Spleen (tissue), 11 donors: Measurements from ENCODE around the gene STXBP4. TPM values are rescaled to one million over a fixed set of nuclear protein-coding genes. Genes with fewer than 3 reads are reported as not detected.

Experiments
- DNase-seq: peaks from one replicate; pipeline ENCODE4 v3.0.0-alpha.2; 2020
- H3K27ac ChIP-seq, 8 donors: fragments of 200-600 bp; sonication (generic) in 7 of 8; 1 replicate in 4 of 8; 2 replicates in 4 of 8; pipeline versions ENCODE4 v1.5.0 to v1.8.0; 2016 to 2021; ENCODE audit warnings: inconsistent platforms in 4 of 8, mild to moderate bottlenecking in 4 of 8, moderate library complexity in 1 of 8
- H3K27me3 ChIP-seq, 7 donors: fragments of 200-600 bp; sonication (generic) in 6 of 7; replicated peaks in 1 of 7; 1 replicate in 4 of 7; 2 replicates in 3 of 7; pipeline versions ENCODE4 v1.5.0 to v1.8.0; 2016 to 2021; ENCODE audit warnings: inconsistent platforms in 3 of 7, mild to moderate bottlenecking in 1 of 7
- H3K36me3 ChIP-seq, 6 donors: fragments of 200-600 bp; sonication (generic) in 5 of 6; 1 replicate in 4 of 6; 2 replicates in 2 of 6; pipeline versions ENCODE4 v1.5.0 to v1.8.0; 2016 to 2021; ENCODE audit warnings: inconsistent platforms in 2 of 6
- H3K4me1 ChIP-seq, 6 donors: fragments of 200-600 bp; sonication (generic) in 5 of 6; 1 replicate in 3 of 6; 2 replicates in 3 of 6; pipeline versions ENCODE4 v1.5.0 to v1.8.0; 2016 to 2021; ENCODE audit warnings: inconsistent platforms in 3 of 6
- H3K4me3 ChIP-seq, 8 donors: fragments of 200-600 bp; sonication (generic) in 7 of 8; 1 replicate in 4 of 8; 2 replicates in 4 of 8; pipeline versions ENCODE4 v1.5.0 to v1.8.0; 2016 to 2021; ENCODE audit warnings: inconsistent platforms in 4 of 8, mild to moderate bottlenecking in 4 of 8, moderate library complexity in 2 of 8
- H3K9me3 ChIP-seq, 8 donors: fragments of 200-600 bp; sonication (generic) in 7 of 8; 1 replicate in 4 of 8; 2 replicates in 4 of 8; pipeline versions ENCODE4 v1.5.0 to v1.8.0; 2016 to 2021; ENCODE audit warnings: inconsistent platforms in 4 of 8
- CTCF ChIP-seq, 11 experiments: fragments of 200-600 bp in 7 of 11; fragments of 450-650 bp in 4 of 11; sonication (generic) in 4 of 11; IDR thresholded peaks in 8 of 11; conservative IDR thresholded peaks in 3 of 11; 1 replicate in 7 of 11; 2 replicates in 4 of 11; pipeline versions ENCODE4 v1.4.0 to v1.8.0; 2016 to 2021; ENCODE audit warnings: antibody characterized with exemption in 11 of 11, inconsistent platforms in 4 of 11, mild to moderate bottlenecking in 1 of 11
- POLR2A ChIP-seq, 3 donors: fragments of 450-650 bp; IDR thresholded peaks; one replicate each; pipeline ENCODE4 v1.5.1; 2017; ENCODE audit warnings: antibody characterized with exemption in 3 of 3, mild to moderate bottlenecking in 1 of 3
- POLR2AphosphoS5 ChIP-seq, 3 donors: sonication (generic); formaldehyde crosslinking; IDR thresholded peaks; one replicate each; pipeline ENCODE4 v1.5.1; 2017; ENCODE audit warnings: antibody characterized with exemption in 3 of 3
- WGBS, 5 donors: extraction: QIAGEN DNeasy Blood & Tissue Kit in 3 of 5; methylation state at CpG; one replicate each; pipeline versions ENCODE4 v1.1.5 to v1.1.7; 2013 to 2018; 5-methylcytosine and 5-hydroxymethylcytosine counted together
- intact Hi-C: fragments of 100-400 bp; cut with DNase I; formaldehyde crosslinking; loops from one replicate; pipeline ENCODE4 v1.15.0; 2023; ENCODE audit warnings: low total_unique reads
- polyA plus RNA-seq, 3 donors: library from polyadenylated mRNA; stranded (reverse); fragments of 200-250 nt; gene quantifications; one replicate each; pipeline ENCODE4 v1.2.1, GENCODE V29; 2013
- total RNA-seq, 7 donors: library from RNA; depleted of rRNA in 3 of 7; stranded (reverse); fragments of >200 nt in 3 of 7; fragmentation: NEBNext Ultra II Directional in 4 of 7; extraction: Animal tissue kit (Norgen Biotek cat#: 25700) in 4 of 7; gene quantifications; one replicate each; pipeline versions ENCODE4 v1.1.0 to v1.2.1, GENCODE V29; 2016 to 2021
- donor health status: healthy with polysubstance abuse.
- donor health status: DM: no; HTN: no; CAD: no; lungs with moderate emphysema.
- donor health status: DM: no; HTN: no; CAD: no.
- donor health status: Bipolar disorder and iron deficiency.
- donor health status: healthy.
- donor health status: DM: no; HTN: no; CAD: no.
- donor health status: DM: yes; HTN: yes; CAD: no.

The STXBP4 gene
- total and polyA plus RNA-seq, 10 donors, result 0.67 to 45.5 (median 7.3) TPM

GRCh38 chr17:54945231-54945630, 23.3 kb upstream of the STXBP4 start:
- intact Hi-C loops, result no loop called here
- TF ChIP-seq POLR2A (IDR thresholded peaks at IDR 0.05) (no peak), CTCF (IDR thresholded peaks at IDR 0.05 in 8 of 11, conservative IDR thresholded peaks at IDR 0.05 in 3 of 11) (no peak), POLR2AphosphoS5 (IDR thresholded peaks at IDR 0.05) (no peak)

GRCh38 chr17:54945671-54946070, 22.9 kb upstream of the STXBP4 start:
- WGBS, 5 donors, result 89 to 97% (median 92%) methylated on average over 1 of the region's 1 CpG
- Histone ChIP-seq H3K36me3 (no peaks in the 10 kb centered on the region), H3K27ac (no peak overlapping the region), H3K4me1 (no peaks in the 10 kb centered on the region), H3K27me3 (no peaks in the 10 kb centered on the region), H3K4me3 (no peak overlapping the region), H3K9me3 (no peaks in the 10 kb centered on the region)
- DNase-seq, result no peak
- no peak for TF ChIP-seq POLR2AphosphoS5 (IDR thresholded peaks at IDR 0.05)
- TF ChIP-seq CTCF (IDR thresholded peaks at IDR 0.05 in 8 of 11, conservative IDR thresholded peaks at IDR 0.05 in 3 of 11), result no peak
- TF ChIP-seq POLR2A (IDR thresholded peaks at IDR 0.05), result no peak
- intact Hi-C loops, result no loop called here

More at GRCh38 chr17:54945231-54945630, 23.3 kb upstream of the STXBP4 start:
- H3K36me3 ChIP-seq, result no peaks in the 10 kb centered on the region
- H3K9me3 ChIP-seq, result no peaks in the 10 kb centered on the region
- no peak overlapping the region for H3K27ac ChIP-seq
- 18 to 29% (median 21%) methylated on average over 1 of the region's 1 CpG for WGBS, 5 donors
- H3K27me3 ChIP-seq, result no peaks in the 10 kb centered on the region
- no peak overlapping the region for H3K4me3 ChIP-seq
- no peaks in the 10 kb centered on the region for H3K4me1 ChIP-seq
- DNase-seq, result no peak

- H3K9me3 ChIP-seq, result no peaks in the 10 kb centered on the region
- WGBS, 5 donors, result 66 to 85% (median 76%) methylated on average over 2 of the region's 2 CpGs
- no peak for DNase-seq
- H3K36me3 ChIP-seq, result peaks cover 0 to 5% (median 0%) of the 10 kb centered on the region in 6 donors
- no peak overlapping the region for H3K27ac ChIP-seq
- no peaks in the 10 kb centered on the region for H3K4me1 ChIP-seq
- H3K27me3 ChIP-seq, result no peaks in the 10 kb centered on the region
- H3K4me3 ChIP-seq, result no peak overlapping the region
- TF ChIP-seq CTCF (IDR thresholded peaks at IDR 0.05 in 8 of 11, conservative IDR thresholded peaks at IDR 0.05 in 3 of 11) (no peak), POLR2AphosphoS5 (IDR thresholded peaks at IDR 0.05) (no peak), POLR2A (IDR thresholded peaks at IDR 0.05) (no peak)
- intact Hi-C loops, result no loop called here
Measured at GRCh38 chr17:54947396-54947795, 21.2 kb upstream of the STXBP4 start.

- 50 to 61% (median 57%) methylated on average over 5 of the region's 5 CpGs for WGBS, 5 donors
- TF ChIP-seq POLR2A (IDR thresholded peaks at IDR 0.05) (no peak), CTCF (IDR thresholded peaks at IDR 0.05 in 8 of 11, conservative IDR thresholded peaks at IDR 0.05 in 3 of 11) (no peak), POLR2AphosphoS5 (IDR thresholded peaks at IDR 0.05) (no peak)
Measured at GRCh38 chr17:54948380-54948779, 20.2 kb upstream of the STXBP4 start.

More at GRCh38 chr17:54948380-54948779, 20.2 kb upstream of the STXBP4 start:
- no peak for DNase-seq
- peaks cover 0 to 15% (median 3%) of the 10 kb centered on the region in 6 donors for H3K36me3 ChIP-seq
- H3K9me3 ChIP-seq, result no peaks in the 10 kb centered on the region
- H3K4me3 ChIP-seq, result no peak overlapping the region
- H3K27ac ChIP-seq, result no peak overlapping the region
- no peaks in the 10 kb centered on the region for H3K27me3 ChIP-seq
- intact Hi-C loops, result no loop called here
- no peaks in the 10 kb centered on the region for H3K4me1 ChIP-seq
